ENCODE data around the gene MSI2.

DNA sequence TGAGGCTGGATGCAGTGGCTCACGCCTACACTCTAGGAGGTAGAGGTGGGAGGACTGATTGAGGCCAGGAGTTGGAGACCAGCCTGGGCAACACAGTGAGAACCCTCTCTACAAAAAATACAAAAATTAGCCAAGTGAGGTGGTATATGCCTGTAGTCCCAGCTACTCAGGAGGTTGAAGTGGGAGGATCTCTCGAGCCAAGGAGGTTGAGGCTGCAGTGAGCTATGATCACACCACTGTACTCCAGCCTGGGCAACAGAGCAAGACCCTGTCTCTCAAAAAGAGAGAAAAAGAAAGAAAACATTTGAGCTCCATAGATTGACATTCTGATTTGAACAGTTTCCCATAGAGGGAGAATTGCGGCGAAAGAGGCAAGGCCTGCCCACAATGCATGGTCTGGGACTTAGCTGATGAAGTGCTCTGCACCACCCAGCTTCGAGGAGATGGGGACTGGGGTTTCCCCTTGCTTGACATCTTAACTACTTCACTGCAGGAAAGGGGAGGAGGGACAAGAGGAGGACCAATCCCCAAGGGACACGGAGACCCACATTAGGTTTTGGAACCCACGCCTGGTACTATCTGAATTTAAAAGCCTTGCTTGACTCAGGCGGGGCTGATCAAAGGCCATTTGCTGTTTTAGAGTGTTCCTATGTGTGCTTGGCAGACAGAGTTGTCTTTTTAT is 21.7 kb downstream of the MSI2 start:
- TF ChIP-seq CTCF (IDR thresholded peaks at IDR 0.05; ENCODE audit: low read depth, low read length, poor library complexity, severe bottlenecking) (no peak), EZH2phosphoT487 (IDR thresholded peaks at IDR 0.05; ENCODE audit: borderline replicate concordance, low read length) (no peak)

All from DOHH2 (cell line).